Bone marrow (tissue), 2 donors: Measurements from ENCODE around the gene BTBD7.
"Not testable (repeated sequence)": the region's sequence is repeated elsewhere in the genome, so short reads cannot be mapped to it uniquely, and the experiment has no call there.

ENCODE experiments used
- DNase-seq, 2 donors: peaks; one replicate each; lab custom pipeline; 2025; lab: John Stamatoyannopoulos, UW

BTBD7 gene

GRCh38 chr14:93332853-93333630 is at the start of gene BTBD7:
Gene BTBD7 (minus strand): TSS chr14:93333036. CDS start chr14:93296051, 36,985 bp downstream.
- DNase-seq = peak; percentile 88 to 89

- DNase-seq = no peak
These were observed 48.8 kb upstream of the BTBD7 start for GRCh38 chr14:93381644-93382043.

- no peak for DNase-seq
These were observed 47.0 kb upstream of the BTBD7 start for GRCh38 chr14:93379831-93380230.

- no peak for DNase-seq
These were observed 42.9 kb upstream of the BTBD7 start for GRCh38 chr14:93375673-93376156.

GRCh38 chr14:93369713-93370266 is 37.0 kb upstream of the BTBD7 start:
- peak in 1 of 2 donors; percentile 19 for DNase-seq

- no peak for DNase-seq
These were observed 36.3 kb upstream of the BTBD7 start for GRCh38 chr14:93368996-93369712.

- DNase-seq = not testable (repeated sequence)
These were observed 22.0 kb upstream of the BTBD7 start for GRCh38 chr14:93354873-93355272.

- DNase-seq = no peak
These were observed 15.5 kb upstream of the BTBD7 start for GRCh38 chr14:93348292-93348691.

GRCh38 chr14:93347850-93348249 is 15.0 kb upstream of the BTBD7 start:
- no peak for DNase-seq

GRCh38 chr14:93346926-93347721 is 14.3 kb upstream of the BTBD7 start, which contains the start of gene COX8C:
Gene COX8C (plus strand): TSS chr14:93347182. CDS start chr14:93347269, 87 bp downstream.
- no peak for DNase-seq

GRCh38 chr14:93343797-93344196 is 11.0 kb upstream of the BTBD7 start:
- DNase-seq = no peak

GRCh38 chr14:93343266-93343665 is 10.4 kb upstream of the BTBD7 start:
- no peak for DNase-seq

- DNase-seq = no peak
These were observed 5.0 kb upstream of the BTBD7 start for GRCh38 chr14:93337884-93338283.

- no peak for DNase-seq
These were observed 4.4 kb upstream of the BTBD7 start for GRCh38 chr14:93337143-93337753.

GRCh38 chr14:93333631-93334103 is 831 bp upstream of the BTBD7 start:
- DNase-seq = no peak

GRCh38 chr14:93332397-93332852 is 411 bp downstream of the BTBD7 start:
- peak in 1 of 2 donors; percentile 83 for DNase-seq

GRCh38 chr14:93331728-93332396 is 974 bp downstream of the BTBD7 start:
- no peak for DNase-seq

GRCh38 chr14:93331002-93331727 is 1.7 kb downstream of the BTBD7 start:
- no peak for DNase-seq

- no peak for DNase-seq
These were observed 2.2 kb downstream of the BTBD7 start for GRCh38 chr14:93330609-93331000.
